OCI-LY1 (cell line): ENCODE data around the gene ZNF846.
"Not testable (repeated sequence)": the region's sequence is repeated elsewhere in the genome, so short reads cannot be mapped to it uniquely, and the experiment has no call there.

Experiments used
- EZH2 ChIP-seq: fragments of 200-600 bp; sonication (generic), shearing (Covaris generic); IDR thresholded peaks from 2 replicates; pipeline ENCODE4 v1.8.0; 2017; ENCODE audit warnings: borderline replicate concordance, mixed run types, mild to moderate bottlenecking, antibody characterized with exemption, low read length, moderate library complexity, mixed read lengths
- TF ChIP-seq, protein P1 (sequence below): fragments of 200-600 bp; sonication (generic), shearing (Covaris generic); IDR thresholded peaks from 2 replicates; pipeline ENCODE4 v1.5.1; 2017; ENCODE audit warnings: mild to moderate bottlenecking, antibody characterized with exemption, low read length, moderate library complexity, mixed read lengths

DNA sequence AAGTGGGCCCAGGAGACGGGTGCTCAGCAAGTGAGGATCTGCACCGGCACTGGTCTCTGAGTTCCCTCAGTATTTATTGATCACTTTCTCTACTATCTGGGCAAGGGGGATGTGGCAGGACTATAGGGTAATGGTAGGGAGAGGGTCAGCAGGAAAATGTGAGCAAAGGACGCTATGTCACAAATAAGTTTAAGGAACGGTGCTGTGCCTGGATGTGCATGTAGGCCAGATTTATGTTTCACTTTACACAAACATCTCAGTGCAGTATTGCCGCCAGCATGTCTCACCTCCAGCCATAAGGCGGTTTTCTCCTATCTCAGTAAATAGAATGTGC is 15.6 kb upstream of the ZNF846 start:
- TF ChIP-seq, protein P1, sequence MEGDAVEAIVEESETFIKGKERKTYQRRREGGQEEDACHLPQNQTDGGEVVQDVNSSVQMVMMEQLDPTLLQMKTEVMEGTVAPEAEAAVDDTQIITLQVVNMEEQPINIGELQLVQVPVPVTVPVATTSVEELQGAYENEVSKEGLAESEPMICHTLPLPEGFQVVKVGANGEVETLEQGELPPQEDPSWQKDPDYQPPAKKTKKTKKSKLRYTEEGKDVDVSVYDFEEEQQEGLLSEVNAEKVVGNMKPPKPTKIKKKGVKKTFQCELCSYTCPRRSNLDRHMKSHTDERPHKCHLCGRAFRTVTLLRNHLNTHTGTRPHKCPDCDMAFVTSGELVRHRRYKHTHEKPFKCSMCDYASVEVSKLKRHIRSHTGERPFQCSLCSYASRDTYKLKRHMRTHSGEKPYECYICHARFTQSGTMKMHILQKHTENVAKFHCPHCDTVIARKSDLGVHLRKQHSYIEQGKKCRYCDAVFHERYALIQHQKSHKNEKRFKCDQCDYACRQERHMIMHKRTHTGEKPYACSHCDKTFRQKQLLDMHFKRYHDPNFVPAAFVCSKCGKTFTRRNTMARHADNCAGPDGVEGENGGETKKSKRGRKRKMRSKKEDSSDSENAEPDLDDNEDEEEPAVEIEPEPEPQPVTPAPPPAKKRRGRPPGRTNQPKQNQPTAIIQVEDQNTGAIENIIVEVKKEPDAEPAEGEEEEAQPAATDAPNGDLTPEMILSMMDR, result not testable (repeated sequence)
- not testable (repeated sequence) for TF ChIP-seq EZH2
